HG03103 (cell line): Measurements from ENCODE around the gene STK32C.

Source experiments
- ATAC-seq: cut with Tn5 transposase; IDR thresholded peaks from one replicate; pipeline ENCODE4 v1.9.1; 2021; ENCODE audit warnings: low read depth; ENCODE audit not compliant: unreplicated experiment

STK32C gene

DNA sequence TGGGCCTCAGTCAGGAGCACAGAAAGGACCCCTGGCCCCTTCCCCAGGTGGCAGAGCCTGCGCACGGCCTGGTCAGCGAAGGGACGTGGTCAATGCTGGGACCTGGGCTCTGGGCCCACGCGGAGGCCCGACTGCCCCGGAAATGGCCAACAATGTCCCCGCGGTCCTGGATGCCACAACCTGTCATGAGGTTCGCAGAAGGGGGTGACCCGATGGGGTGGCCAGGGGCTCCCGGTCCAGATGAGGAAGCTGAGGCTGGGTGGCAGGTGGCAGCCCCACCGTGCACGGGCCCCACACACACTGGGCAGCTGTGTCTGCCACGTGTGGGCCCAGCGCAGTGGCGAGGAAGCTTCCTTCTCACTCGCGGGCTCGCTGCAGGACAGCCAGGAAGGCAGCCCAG is 71.6 kb downstream of the STK32C start:
- no peak for ATAC-seq

- ATAC-seq = no peak
These were observed 72.9 kb downstream of the STK32C start for GRCh38 chr10:132234860-132235259.

DNA sequence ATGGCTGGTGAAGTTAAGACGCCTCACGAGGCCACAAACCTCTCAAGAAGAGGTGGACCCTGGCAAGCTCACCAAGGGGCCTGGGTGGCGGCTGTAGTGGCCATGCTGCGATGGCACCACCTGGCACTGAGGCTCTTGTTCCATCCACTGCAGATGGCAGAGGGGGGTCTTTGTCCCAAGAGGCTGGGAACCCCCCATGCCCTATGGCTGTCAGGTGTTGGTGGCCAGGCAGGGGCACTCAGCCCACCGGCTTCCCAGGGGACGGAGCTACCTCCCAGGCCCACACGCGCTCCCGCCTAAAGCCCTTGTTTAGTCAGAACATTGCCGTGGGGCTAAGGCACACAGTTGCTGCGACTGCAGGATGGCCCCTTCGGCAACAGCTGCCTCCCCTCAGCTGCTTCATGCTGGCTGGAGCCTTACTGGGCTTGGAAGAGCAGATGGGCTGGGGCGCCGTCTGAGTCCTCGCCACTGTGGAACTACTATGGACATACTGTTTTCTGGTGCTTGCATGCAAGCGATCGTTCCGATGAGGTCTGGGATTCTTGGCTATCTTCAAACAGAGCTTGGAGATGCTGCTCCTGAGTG is 74.2 kb downstream of the STK32C start:
- no peak for ATAC-seq

DNA sequence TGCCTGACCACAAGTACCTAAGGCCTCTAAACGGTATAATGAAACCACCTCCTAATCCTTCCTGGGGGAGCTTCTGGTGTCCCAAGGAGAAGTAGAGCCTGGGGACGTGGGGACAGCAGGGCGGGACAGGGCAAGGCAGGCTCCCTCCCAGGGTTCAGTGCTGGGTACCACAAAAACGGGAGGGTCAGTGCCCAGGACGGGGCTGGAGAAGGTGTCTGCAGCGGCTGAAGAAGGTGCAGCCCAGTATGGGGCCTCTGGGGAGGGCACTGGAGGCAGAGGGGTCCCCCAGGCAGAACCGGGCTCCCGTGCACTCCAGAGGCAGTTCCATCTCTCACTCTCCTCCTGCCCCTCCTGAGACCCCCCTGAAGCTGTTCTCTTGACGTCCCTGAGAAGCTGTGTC is 74.8 kb downstream of the STK32C start:
- no peak for ATAC-seq

DNA sequence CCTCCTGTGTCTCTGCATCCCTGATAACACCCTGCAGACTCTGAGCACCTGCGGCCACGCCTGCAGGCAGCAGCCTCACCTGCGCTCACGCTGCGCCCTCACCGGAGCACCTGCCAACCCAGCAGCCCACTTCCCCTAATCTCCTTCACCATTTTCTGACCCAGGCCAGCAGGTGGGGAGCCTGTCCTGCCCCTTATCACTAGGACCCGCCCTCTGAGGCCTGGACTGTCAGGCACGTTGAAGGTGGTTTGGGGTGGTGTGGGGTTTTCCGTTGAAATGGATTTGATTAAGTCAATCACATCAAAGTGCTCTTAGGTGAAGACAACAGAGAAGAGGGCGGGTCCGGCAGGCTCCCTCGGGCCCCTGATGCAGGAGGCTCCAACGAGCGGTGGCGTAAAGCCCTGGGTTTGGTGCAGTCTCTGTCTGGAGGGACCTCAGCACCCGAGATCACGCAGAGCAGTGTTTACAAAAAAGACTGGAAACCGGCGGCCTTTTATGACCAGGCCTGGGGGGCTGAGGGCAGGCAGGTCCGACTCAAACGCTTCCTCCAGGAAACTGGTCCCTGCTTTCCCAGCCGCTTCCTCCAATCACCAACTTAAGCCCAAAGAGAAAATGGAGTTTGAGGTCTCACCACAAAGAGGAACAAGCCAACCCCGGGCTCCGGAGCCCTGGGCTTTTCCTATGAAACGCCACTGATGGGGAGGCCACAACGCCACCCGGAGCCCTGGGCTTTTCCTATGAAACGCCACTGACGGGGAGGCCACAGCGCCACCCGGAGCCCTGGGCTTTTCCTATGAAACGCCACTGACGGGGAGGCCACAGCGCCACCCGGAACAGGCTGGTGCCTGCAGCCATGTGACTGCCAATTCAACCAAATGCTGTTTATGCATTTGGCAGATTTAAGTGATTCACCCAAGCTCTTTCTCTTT is 75.5 kb downstream of the STK32C start:
- no peak for ATAC-seq

DNA sequence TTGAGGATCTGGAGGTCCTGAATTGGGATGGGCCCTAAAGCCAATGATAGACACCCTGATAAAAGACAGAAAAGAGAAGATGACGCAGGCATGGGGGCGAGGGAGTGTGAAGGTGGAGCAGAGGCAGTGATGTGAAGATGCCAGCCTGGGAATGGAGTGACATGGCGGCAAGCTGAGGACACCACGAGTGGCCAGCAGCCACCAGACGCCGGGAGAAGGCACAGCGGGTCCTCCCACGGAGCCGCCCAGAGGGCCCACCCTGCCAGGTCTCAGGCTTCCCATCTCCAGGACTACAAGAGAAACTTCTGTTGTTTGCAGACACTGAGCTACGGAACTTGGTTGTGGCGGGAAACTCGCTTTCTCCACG is 76.1 kb downstream of the STK32C start:
- no peak for ATAC-seq

GRCh38 chr10:132230557-132231210 is 77.1 kb downstream of the STK32C start:
- ATAC-seq = no peak

DNA sequence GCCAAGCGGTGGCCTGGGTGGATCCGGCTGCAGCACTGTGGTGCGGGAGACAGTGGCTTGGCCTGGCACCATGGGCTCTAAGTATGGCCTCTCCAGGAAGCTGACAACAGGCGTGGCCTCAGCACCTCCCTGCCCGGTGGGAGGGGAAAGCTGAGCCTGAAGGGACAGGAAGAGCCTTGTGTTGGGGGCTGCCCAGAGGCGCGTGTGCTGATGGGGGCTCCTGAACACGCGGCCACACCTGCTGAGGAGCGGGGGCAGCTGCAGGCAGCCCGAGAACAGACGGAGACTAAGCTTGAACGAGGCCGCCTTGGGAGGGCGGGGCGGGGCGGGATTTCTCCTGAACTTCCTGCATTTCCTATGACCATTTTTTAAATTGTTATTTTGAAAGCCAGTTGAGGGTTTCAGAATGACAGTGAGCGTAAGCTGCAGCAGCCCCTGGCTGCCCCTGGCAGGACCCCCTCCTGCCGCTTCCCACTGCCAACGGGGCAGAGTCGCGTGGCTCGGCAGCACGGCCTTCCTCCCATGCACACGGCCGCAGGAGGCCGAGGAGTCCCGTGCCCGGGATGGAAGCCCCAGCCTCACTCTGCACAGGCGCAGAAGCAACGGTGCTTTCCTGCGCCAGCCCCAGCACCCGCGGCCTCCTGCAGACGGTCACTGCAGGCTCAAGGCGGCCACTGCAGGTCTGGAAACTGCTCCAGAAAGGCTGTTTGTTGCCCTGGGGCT is 77.8 kb downstream of the STK32C start:
- peak; percentile 51 for ATAC-seq

DNA sequence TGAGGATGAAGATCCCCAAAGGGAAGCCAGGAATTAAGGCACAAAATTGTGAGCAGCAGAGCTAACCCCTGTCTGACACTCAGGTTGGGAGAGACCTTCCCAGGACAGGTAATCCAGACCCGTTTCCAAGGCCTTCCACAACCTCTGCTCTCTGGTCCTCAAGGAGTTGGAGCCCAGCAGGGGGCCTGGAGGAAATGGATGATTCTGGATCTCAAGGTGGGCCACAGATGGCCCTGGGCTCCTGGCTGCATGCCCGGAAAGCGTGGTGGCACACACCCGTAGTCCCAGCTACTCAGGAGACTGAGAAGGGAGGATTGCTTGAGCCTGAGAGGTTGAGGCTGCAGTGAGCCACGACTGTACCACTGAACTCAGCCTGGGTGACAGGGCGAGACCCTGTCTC is 78.7 kb downstream of the STK32C start:
- no peak for ATAC-seq

DNA sequence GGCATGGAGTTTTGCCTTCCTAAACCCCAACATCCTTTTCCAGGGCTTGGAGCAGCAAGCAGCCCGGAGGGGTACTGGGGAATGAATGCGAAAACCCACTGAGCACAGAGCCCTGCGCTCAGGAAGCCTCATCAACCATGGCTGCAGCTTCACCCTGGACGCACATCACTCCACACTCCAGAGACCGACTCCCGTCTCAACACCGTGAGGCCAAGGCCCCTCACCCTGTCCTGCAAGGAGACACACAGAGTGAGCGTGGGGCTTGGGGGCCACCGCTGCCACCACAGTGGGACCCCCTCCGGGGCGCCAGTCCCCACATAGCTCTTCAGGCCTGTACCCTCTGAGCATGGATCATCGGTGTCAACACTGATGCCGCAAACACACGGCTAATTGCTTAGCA is 79.1 kb downstream of the STK32C start:
- no peak for ATAC-seq

DNA sequence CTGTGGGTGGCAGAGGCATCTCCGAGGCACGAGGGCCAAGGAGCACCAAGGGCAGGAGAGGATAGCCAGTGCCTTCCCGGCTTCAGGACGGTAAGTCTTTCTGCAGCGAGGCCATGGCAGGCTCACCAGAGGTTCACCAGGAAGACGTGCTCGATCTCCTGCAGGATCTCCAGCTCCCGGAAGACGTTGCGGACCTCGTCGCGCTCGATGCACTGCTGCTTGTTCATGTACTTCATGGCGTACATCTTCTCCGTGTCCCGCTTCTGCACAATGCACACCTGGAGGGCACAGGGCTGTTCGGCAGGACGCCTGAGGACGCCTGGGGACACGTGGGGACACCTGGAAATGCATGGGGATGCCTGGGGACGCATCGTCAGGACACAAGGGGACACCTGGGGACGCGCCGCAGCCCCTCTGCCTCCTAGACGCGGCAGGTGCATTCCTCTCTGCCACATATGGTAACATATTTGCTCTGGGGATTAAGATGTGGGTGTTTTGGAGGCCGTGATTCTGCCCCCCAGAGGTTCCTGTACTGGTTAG is 79.8 kb downstream of the STK32C start:
- no peak for ATAC-seq

GRCh38 chr10:132226586-132227405 is 81.0 kb downstream of the STK32C start:
- no peak for ATAC-seq

GRCh38 chr10:132225849-132226205 is 81.9 kb downstream of the STK32C start:
- no peak for ATAC-seq

DNA sequence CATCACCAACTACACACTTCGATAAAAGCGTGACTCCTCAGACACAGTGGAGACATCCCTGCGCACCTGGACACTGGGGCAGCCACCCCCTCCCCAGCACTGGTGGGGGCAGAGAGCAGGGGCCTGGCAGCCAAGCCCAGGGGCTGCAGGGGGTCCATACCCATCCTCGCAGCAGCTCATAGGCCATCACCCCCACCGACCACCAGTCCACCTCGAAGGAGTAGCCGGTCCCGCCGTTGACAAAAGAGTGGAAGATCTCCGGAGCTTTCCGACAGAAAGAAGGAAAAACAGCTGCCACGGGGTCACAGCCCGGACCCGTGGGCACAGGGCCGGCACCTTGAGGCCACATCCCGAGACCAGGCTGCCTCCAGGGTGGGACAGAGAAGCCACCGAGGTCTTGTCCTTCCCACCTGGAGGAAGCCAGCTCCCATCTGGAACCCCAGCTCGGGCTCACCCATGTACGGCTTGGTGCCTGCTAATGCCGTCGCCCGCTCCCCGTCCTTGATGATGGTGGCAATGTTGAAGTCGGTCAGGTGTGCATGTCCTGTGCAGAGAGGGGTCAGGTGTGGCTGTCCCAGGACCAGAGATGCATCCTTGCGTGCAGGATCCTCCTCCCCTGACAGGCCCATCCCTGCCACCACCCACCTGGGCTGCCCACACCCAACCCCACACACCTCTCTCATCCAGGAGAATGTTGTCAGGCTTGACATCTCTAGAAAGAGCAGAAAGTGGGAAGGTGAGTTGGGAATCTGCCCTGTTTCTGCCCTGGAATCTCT is 82.5 kb downstream of the STK32C start:
- no peak for ATAC-seq

DNA sequence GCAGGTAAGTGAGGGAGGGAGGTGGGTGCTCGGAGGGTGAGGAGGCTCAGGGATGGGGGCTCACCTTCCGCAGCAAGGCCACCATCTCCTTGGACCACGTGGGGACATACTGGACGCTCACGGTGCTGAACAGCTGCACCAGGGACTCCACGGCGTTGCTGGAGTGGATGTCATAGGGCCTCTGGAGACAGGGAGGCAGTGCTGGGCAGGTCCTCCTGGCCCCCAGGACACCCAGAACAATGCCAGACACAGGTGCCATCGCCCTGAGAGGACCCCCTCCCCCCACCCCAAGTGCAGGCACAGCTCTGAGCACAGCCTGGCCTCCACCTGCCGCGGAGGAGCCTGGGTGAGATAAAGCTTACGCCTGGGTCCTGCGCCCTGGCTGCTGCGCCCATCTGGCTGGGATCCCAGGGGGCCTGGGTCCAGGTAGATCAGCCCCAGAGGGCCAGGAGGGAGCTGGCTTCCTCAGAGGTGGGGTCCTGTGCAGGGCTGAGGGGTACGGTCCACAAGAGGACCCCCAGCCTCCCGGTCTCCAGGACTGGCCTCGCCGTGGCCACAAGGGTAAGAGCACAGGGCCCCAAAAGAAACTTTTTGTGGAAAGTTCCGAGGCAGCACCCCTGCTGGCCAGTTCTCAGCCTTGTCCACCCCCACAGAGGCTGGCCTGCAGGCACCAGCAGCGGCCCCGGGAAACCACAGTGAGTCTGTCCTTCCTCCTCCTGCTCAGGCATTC is 83.2 kb downstream of the STK32C start:
- ATAC-seq = no peak

GRCh38 chr10:132223611-132224342 is 84.0 kb downstream of the STK32C start:
- no peak for ATAC-seq

DNA sequence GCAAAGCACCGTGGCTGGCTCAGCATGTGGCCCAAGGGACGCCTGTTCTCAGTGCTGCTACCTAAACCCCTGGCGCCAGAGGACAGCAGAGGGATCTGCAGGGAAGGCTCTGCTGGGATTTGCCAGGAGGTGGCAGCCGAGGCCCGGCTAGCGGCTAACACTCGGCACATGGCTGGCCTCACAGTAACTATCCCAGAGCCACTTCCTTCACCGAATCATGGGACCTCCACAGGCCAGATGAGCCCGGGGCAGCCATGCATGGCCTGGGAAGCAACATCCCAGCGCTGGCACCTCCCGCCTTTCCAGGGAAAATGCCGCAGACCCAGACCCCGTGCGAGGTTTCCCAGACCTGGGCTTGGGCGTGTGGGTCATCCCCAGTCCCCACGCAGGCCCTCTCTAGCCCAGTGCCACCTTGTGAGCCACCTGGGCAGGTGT is 84.6 kb downstream of the STK32C start:
- ATAC-seq = peak; percentile 90

DNA sequence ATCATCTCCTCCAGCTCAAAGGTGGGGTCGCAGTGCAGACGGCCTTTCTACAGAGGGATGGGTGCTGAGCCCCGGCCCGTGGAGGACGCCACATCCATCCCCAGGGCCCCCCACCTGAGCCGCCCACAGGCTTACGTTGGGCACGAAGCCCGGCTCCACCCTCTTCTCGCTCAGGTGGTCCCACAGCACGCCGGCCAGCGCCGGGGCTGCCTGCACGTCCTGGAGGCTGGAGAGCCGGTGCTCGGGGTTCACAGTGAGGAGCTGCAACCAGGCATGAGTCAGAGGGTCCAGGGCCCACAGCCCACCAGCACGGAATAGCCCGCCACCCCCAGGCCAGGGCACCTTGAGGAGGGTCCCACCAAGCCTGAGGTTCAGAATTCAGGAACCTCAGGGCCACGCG is 85.0 kb downstream of the STK32C start:
- no peak for ATAC-seq
